Spleen (tissue), 7 donors: ENCODE results near the gene HIVEP3.

ENCODE experiments used
- POLR2A ChIP-seq, 3 donors: fragments of 450-650 bp; IDR thresholded peaks; one replicate each; pipeline ENCODE4 v1.5.1; 2017; ENCODE audit warnings: antibody characterized with exemption in 3 of 3, mild to moderate bottlenecking in 1 of 3
- POLR2AphosphoS5 ChIP-seq, 3 donors: sonication (generic); formaldehyde crosslinking; IDR thresholded peaks; one replicate each; pipeline ENCODE4 v1.5.1; 2017; ENCODE audit warnings: antibody characterized with exemption in 3 of 3
- TF ChIP-seq, protein P1 (sequence below), 11 experiments: fragments of 200-600 bp in 7 of 11; fragments of 450-650 bp in 4 of 11; sonication (generic) in 4 of 11; IDR thresholded peaks in 8 of 11; conservative IDR thresholded peaks in 3 of 11; 1 replicate in 7 of 11; 2 replicates in 4 of 11; pipeline versions ENCODE4 v1.4.0 to v1.8.0; 2016 to 2021; ENCODE audit warnings: antibody characterized with exemption in 11 of 11, inconsistent platforms in 4 of 11, mild to moderate bottlenecking in 1 of 11
- donor health status: DM: no; HTN: no; CAD: no; lungs with moderate emphysema.
- donor health status: DM: no; HTN: no; CAD: no.
- donor health status: DM: no; HTN: no; CAD: no.

DNA sequence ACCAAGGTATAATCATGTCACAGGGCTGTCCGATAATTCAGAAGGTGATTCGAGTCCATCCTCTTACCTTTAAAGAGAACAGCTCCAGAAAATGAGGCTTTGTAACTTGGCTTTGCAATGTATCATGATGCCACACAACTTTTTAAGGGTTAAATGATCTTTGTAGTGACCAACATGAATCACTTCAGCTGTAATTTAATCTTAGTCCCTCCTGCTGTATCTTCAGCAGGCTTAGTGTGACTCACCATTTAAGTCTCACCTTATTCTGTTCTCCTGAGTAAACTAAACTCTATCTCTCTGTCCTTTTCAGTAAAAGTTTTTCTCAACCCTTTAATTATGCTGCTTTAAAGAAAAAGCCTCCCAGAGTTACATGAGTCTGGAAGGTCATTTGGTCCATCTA lies 1.9 kb upstream of the HIVEP3 start:
- TF ChIP-seq, protein P1, sequence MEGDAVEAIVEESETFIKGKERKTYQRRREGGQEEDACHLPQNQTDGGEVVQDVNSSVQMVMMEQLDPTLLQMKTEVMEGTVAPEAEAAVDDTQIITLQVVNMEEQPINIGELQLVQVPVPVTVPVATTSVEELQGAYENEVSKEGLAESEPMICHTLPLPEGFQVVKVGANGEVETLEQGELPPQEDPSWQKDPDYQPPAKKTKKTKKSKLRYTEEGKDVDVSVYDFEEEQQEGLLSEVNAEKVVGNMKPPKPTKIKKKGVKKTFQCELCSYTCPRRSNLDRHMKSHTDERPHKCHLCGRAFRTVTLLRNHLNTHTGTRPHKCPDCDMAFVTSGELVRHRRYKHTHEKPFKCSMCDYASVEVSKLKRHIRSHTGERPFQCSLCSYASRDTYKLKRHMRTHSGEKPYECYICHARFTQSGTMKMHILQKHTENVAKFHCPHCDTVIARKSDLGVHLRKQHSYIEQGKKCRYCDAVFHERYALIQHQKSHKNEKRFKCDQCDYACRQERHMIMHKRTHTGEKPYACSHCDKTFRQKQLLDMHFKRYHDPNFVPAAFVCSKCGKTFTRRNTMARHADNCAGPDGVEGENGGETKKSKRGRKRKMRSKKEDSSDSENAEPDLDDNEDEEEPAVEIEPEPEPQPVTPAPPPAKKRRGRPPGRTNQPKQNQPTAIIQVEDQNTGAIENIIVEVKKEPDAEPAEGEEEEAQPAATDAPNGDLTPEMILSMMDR (IDR thresholded peaks at IDR 0.05 in 8 of 11, conservative IDR thresholded peaks at IDR 0.05 in 3 of 11) = no peak
- TF ChIP-seq POLR2A (IDR thresholded peaks at IDR 0.05) (no peak), POLR2AphosphoS5 (IDR thresholded peaks at IDR 0.05) (no peak)
